Measurements from ENCODE around the gene CFDP1. TPM values are rescaled to one million over a fixed set of nuclear protein-coding genes. Genes with fewer than 3 reads are reported as not detected.

CFDP1 gene
- total and polyA plus RNA-seq, 10 donors = 56.1 to 222 (median 108) TPM

- intact Hi-C loops (cut with DNase I; ENCODE audit: low total_unique reads) = no loop called here
- Histone ChIP-seq H3K27me3 (replicated peaks in 1 of 7) (no peaks in the 10 kb centered on the region), H3K4me1 (peaks cover 0 to 17% (median 2%) of the 10 kb centered on the region in 6 donors), H3K36me3 (peaks cover 0 to 40% (median 0%) of the 10 kb centered on the region in 6 donors), H3K9me3 (no peaks in the 10 kb centered on the region), H3K4me3 (no peak overlapping the region), H3K27ac (no peak overlapping the region)
- 57 to 81% (median 70%) methylated on average over 5 of the region's 5 CpGs for WGBS, 5 donors
- DNase-seq = no peak
- TF ChIP-seq POLR2AphosphoS5 (IDR thresholded peaks at IDR 0.05) = no peak
- no peak for TF ChIP-seq CTCF (IDR thresholded peaks at IDR 0.05 in 8 of 11, conservative IDR thresholded peaks at IDR 0.05 in 3 of 11)
- TF ChIP-seq POLR2A (IDR thresholded peaks at IDR 0.05) = no peak
These were observed 71.4 kb downstream of the CFDP1 start for GRCh38 chr16:75361936-75362335.

GRCh38 chr16:75354170-75354569 is 79.1 kb downstream of the CFDP1 start:
- WGBS, 5 donors = 91 to 99% (median 97%) methylated on average over 3 of the region's 3 CpGs
- H3K4me1 ChIP-seq = peaks cover 0 to 10% (median 0%) of the 10 kb centered on the region in 6 donors
- H3K4me3 ChIP-seq = no peak overlapping the region
- no peaks in the 10 kb centered on the region for H3K36me3 ChIP-seq
- H3K9me3 ChIP-seq = no peaks in the 10 kb centered on the region
- DNase-seq = no peak
- no peak overlapping the region for H3K27ac ChIP-seq
- TF ChIP-seq CTCF (IDR thresholded peaks at IDR 0.05 in 8 of 11, conservative IDR thresholded peaks at IDR 0.05 in 3 of 11) (no peak), POLR2AphosphoS5 (IDR thresholded peaks at IDR 0.05) (no peak), POLR2A (IDR thresholded peaks at IDR 0.05) (no peak)
- intact Hi-C loops (cut with DNase I; ENCODE audit: low total_unique reads) = no loop called here
- no peaks in the 10 kb centered on the region for H3K27me3 ChIP-seq (replicated peaks in 1 of 7)

DNA sequence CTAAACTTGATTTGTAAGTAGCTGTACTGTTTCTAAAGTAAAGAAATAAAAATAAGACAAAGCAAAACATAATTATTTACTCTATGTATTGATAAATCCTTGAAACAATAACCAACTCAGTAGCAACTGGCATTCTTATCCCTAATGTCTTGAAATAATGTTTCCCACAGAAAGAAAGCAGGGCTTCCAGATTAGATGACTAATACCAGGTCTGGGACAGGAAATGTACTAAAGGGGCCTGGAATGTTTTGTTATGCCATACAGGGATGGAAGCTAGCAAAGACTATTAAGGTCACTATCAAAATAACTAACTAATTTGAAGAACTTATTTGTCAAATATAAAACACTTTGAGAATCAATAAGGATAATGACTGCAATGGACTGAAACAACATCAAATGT is 82.1 kb downstream of the CFDP1 start:
- H3K27ac ChIP-seq = no peak overlapping the region
- H3K27me3 ChIP-seq (replicated peaks in 1 of 7) = no peaks in the 10 kb centered on the region
- peaks cover 0 to 5% (median 0%) of the 10 kb centered on the region in 6 donors for H3K4me1 ChIP-seq
- intact Hi-C loops (cut with DNase I; ENCODE audit: low total_unique reads) = no loop called here
- no peak overlapping the region for H3K4me3 ChIP-seq
- TF ChIP-seq POLR2AphosphoS5 (IDR thresholded peaks at IDR 0.05) (no peak), CTCF (IDR thresholded peaks at IDR 0.05 in 8 of 11, conservative IDR thresholded peaks at IDR 0.05 in 3 of 11) (no peak), POLR2A (IDR thresholded peaks at IDR 0.05) (no peak)
- H3K9me3 ChIP-seq = no peaks in the 10 kb centered on the region
- H3K36me3 ChIP-seq = peaks cover 0 to 1% (median 0%) of the 10 kb centered on the region in 6 donors
- no peak for DNase-seq

DNA sequence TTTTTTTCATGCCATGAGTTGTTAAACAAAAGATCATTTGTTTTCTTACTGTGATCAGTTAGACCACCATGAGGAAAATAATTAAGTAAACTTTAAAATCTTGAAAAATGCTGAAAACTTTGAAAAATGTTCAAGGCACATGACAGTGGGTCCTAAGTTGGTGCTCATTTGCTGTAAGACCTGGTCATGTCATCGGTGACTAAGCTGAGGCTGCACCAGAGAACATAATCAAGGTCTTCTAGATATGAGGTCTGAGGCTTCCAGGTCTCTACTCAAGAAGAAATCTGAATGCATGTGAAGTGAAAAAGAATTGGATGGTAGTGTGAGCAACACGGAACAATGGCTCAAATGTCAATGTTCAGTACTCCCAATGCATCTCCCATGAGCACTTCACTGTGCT is 87.6 kb downstream of the CFDP1 start:
- H3K27me3 ChIP-seq (replicated peaks in 1 of 7) = peaks cover 0 to 8% (median 0%) of the 10 kb centered on the region in 7 donors
- H3K4me3 ChIP-seq = no peak overlapping the region
- H3K4me1 ChIP-seq = peaks cover 0 to 27% (median 8%) of the 10 kb centered on the region in 6 donors
- H3K9me3 ChIP-seq = no peaks in the 10 kb centered on the region
- no peak for DNase-seq
- H3K27ac ChIP-seq = no peak overlapping the region
- WGBS, 5 donors = 90 to 98% (median 96%) methylated on average over 2 of the region's 2 CpGs
- H3K36me3 ChIP-seq = peaks cover 0 to 13% (median 0%) of the 10 kb centered on the region in 6 donors
- TF ChIP-seq POLR2A (IDR thresholded peaks at IDR 0.05) = no peak
- TF ChIP-seq CTCF (IDR thresholded peaks at IDR 0.05 in 8 of 11, conservative IDR thresholded peaks at IDR 0.05 in 3 of 11) = no peak
- no peak for TF ChIP-seq POLR2AphosphoS5 (IDR thresholded peaks at IDR 0.05)
- intact Hi-C loops (cut with DNase I; ENCODE audit: low total_unique reads) = no loop called here

Measured in spleen (tissue), 11 donors.